ENCODE data around the gene TXNRD2. TPM values are rescaled to one million over a fixed set of nuclear protein-coding genes. Genes with fewer than 3 reads are reported as not detected.

TXNRD2 gene
- total and polyA plus RNA-seq, 2 donors (not counting 1 experiment from before 2014, with no cell fraction given), result 24.8 to 36.2 TPM

- Mint-ChIP-seq H3K27ac (no peak overlapping the region), H3K4me3 (no peak overlapping the region), H3K9me3 (ENCODE audit: insufficient read depth) (no peaks in the 10 kb centered on the region), H3K4me1 (no peaks in the 10 kb centered on the region), H3K27me3 (no peaks in the 10 kb centered on the region)
- POLR2A ChIA-PET, result no interaction called here
- Histone ChIP-seq H2AFZ (ENCODE audit: insufficient read depth, low read depth, low read length, poor library complexity, severe bottlenecking) (no peak overlapping the region), H3K4me2 (replicated peaks; ENCODE audit: low read depth, low read length, poor library complexity, severe bottlenecking) (no peak overlapping the region), H3K36me3 (replicated peaks in 1 of 2; ENCODE audit: control extremely low read depth in 1 of 2, control insufficient read depth in 1 of 2, extremely low read depth in 1 of 2, insufficient read depth in 2 of 2, low read length in 1 of 2) (no peaks in the 10 kb centered on the region), H3K4me3 (ENCODE audit: control extremely low read depth in 1 of 5, extremely low read depth in 1 of 5, insufficient read depth in 1 of 5, low read depth in 2 of 5, low read length in 4 of 5) (no peak overlapping the region), H3K27me3 (replicated peaks in 1 of 4; ENCODE audit: control extremely low read depth in 1 of 4, control insufficient read depth in 3 of 4, insufficient read depth in 4 of 4, low read length in 3 of 4) (no peaks in the 10 kb centered on the region), H3K79me2 (ENCODE audit: control insufficient read depth, insufficient read depth, low read length) (peaks cover 3% of the 10 kb centered on the region), H3K9ac (ENCODE audit: low read length) (no peak overlapping the region), H4K20me1 (ENCODE audit: control insufficient read depth, insufficient read depth, low read length, poor library complexity, severe bottlenecking) (no peaks in the 10 kb centered on the region), H3K27ac (ENCODE audit: low read length in 2 of 2) (no peak overlapping the region), H3K4me1 (ENCODE audit: control insufficient read depth in 2 of 2, insufficient read depth in 2 of 2, low read length in 2 of 2) (no peaks in the 10 kb centered on the region), H3K9me3 (ENCODE audit: control extremely low read depth in 1 of 3, control insufficient read depth in 2 of 3, insufficient read depth in 1 of 3, low read length in 2 of 3) (no peaks in the 10 kb centered on the region)
- TF ChIP-seq EZH2 (IDR thresholded peaks at IDR 0.05; ENCODE audit: borderline replicate concordance, insufficient read depth, low read depth, low read length, poor library complexity, severe bottlenecking), result no peak
- no peak for TF ChIP-seq CTCF (IDR thresholded peaks at IDR 0.05)
- WGBS (ENCODE audit: insufficient coverage), result 93% methylated on average over 18 of the region's 19 CpGs
- ATAC-seq (ENCODE audit: low read depth) (no peak), DNase-seq (no peak)
- CTCF ChIA-PET, result interaction anchor here (0.6 kb wide), 1 partner anchor 32 kb away, joined by 3 read pairs; no protein-coding TSS in a partner anchor
- intact Hi-C loops (cut with micrococcal nuclease), result no loop called here
These were observed 70.4 kb downstream of the TXNRD2 start for GRCh38 chr22:19871023-19871844.
